Measurements from ENCODE around the gene HOXD12. TPM values are rescaled to one million over a fixed set of nuclear protein-coding genes. Genes with fewer than 3 reads are reported as not detected.
A peak's percentile ranks its signal among the peaks of the same experiment; 100 is the strongest.

The HOXD12 gene
- total RNA-seq, 2 experiments from 2014 or later, result not detected

GRCh38 chr2:176131848-176132158 is 32.2 kb downstream of the HOXD12 start:
- Histone ChIP-seq H3K9me3 (ENCODE audit: control insufficient read depth in 1 of 2, insufficient read depth in 1 of 2, low read length in 2 of 2) (peaks cover 0 to 27% of the 10 kb centered on the region in 2 experiments), H3K4me3 (ENCODE audit: low read length) (peak overlapping the region; percentile 36), H3K27ac (ENCODE audit: low read depth in 1 of 2, low read length in 2 of 2) (no peak overlapping the region), H3K36me3 (ENCODE audit: insufficient read depth, low read length) (no peaks in the 10 kb centered on the region), H3K4me1 (ENCODE audit: insufficient read depth, low read length) (peaks cover 44% of the 10 kb centered on the region), H3K27me3 (ENCODE audit: control insufficient read depth in 1 of 2, insufficient read depth in 2 of 2, low read length in 2 of 2) (peaks cover 83 to 92% of the 10 kb centered on the region in 2 experiments)
- ATAC-seq (ENCODE audit: poor library complexity) (no peak), DNase-seq (no peak)
- ChIA-PET POLR2A (no interaction called here), CTCF (interaction anchor here (0.9 kb wide), 1 partner anchor 12 kb away, joined by 5 read pairs; no protein-coding TSS in a partner anchor)
- Mint-ChIP-seq H3K27ac (no peak overlapping the region), H3K9me3 (no peaks in the 10 kb centered on the region), H3K4me1 (ENCODE audit: low read depth) (peaks cover 55% of the 10 kb centered on the region), H3K27me3 (peaks cover 88% of the 10 kb centered on the region), H3K36me3 (ENCODE audit: low read depth) (no peaks in the 10 kb centered on the region), H3K4me3 (peak overlapping the region; percentile 71)
- intact Hi-C loops (cut with DNase I, micrococcal nuclease), result loop anchor here in 1 of 2 experiments (5.0 to 10.0 kb wide), 2 partner anchors 45 to 1283 kb away; no protein-coding TSS in a partner anchor
- TF ChIP-seq, protein P1, sequence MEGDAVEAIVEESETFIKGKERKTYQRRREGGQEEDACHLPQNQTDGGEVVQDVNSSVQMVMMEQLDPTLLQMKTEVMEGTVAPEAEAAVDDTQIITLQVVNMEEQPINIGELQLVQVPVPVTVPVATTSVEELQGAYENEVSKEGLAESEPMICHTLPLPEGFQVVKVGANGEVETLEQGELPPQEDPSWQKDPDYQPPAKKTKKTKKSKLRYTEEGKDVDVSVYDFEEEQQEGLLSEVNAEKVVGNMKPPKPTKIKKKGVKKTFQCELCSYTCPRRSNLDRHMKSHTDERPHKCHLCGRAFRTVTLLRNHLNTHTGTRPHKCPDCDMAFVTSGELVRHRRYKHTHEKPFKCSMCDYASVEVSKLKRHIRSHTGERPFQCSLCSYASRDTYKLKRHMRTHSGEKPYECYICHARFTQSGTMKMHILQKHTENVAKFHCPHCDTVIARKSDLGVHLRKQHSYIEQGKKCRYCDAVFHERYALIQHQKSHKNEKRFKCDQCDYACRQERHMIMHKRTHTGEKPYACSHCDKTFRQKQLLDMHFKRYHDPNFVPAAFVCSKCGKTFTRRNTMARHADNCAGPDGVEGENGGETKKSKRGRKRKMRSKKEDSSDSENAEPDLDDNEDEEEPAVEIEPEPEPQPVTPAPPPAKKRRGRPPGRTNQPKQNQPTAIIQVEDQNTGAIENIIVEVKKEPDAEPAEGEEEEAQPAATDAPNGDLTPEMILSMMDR (IDR thresholded peaks at IDR 0.05), result no peak

DNA sequence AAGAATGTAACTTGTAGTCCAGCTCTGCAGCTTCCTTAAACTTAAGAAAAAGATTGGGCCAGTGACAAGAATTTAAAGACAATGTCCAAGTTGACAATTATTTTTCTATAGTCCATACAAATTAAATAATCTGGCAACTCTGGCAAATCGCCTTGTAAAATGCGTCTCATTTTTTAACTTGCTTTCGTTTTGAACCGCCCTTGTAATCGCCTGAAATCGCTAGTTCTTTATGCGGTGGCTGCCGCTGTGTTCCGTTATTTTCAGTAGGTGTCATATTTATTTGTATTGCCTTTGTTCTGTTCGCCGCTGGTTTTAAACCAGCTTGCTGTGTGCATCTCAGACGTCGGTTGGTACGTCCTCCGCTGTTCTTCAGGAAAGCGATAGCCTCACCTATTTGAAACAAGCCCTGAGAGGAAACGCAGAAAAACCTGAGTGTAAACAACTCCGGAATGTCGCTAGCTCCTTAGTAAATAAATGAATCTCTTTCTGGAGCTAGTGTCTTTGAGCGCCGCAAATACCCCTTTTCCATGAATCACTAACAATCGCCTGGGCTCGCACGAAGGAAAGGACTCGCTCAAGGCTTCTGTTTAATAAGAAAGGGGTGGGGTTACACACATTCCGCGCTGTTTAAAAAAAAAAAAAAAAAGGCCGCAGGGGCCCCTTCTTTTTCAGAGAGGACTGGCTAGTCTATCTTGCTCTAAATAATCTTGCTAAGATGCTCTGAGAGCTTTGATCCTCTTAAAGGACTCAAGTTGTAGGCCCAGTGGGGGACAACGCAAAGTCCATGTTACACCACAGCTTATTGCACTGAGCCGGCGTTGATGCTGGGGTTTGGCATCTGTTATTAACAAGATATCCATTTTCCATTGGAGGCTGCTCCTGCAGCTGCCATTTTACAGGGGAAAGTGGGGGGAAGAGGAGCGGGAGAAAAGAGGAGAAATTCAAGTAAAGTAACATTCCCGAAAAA is 32.9 kb downstream of the HOXD12 start:
- peak overlapping the region; percentile 71 for H3K4me3 Mint-ChIP-seq
- H3K27me3 Mint-ChIP-seq, result peaks cover 88% of the 10 kb centered on the region
- TF ChIP-seq, protein P1 (IDR thresholded peaks at IDR 0.05), result no peak
- H3K4me3 ChIP-seq (ENCODE audit: low read length), result peak overlapping the region; percentile 36
- intact Hi-C loops (cut with DNase I, micrococcal nuclease), result loop anchor here in 1 of 2 experiments (5.0 to 10.0 kb wide), 2 partner anchors 45 to 1282 kb away; no protein-coding TSS in a partner anchor
- peaks cover 0 to 32% of the 10 kb centered on the region in 2 experiments for H3K9me3 ChIP-seq (ENCODE audit: control insufficient read depth in 1 of 2, insufficient read depth in 1 of 2, low read length in 2 of 2)
- ChIA-PET POLR2A (interaction anchor here (0.7 to 1.0 kb wide), 3 partner anchors 10 to 55 kb away, joined by 3 to 6 read pairs (median 3); partner anchors contain the start of gene HOXD9), CTCF (interaction anchor here (0.7 to 1.7 kb wide), 4 partner anchors 12 to 1016 kb away, joined by 3 to 5 read pairs (median 3); no protein-coding TSS in a partner anchor)
- H3K36me3 Mint-ChIP-seq (ENCODE audit: low read depth), result no peaks in the 10 kb centered on the region
- peak in 3 of 14 experiments; percentile 28 to 49 (median 40) for DNase-seq
- H3K36me3 ChIP-seq (ENCODE audit: insufficient read depth, low read length), result no peaks in the 10 kb centered on the region
- peaks cover 49% of the 10 kb centered on the region for H3K4me1 ChIP-seq (ENCODE audit: insufficient read depth, low read length)
- H3K27ac ChIP-seq (ENCODE audit: low read depth in 1 of 2, low read length in 2 of 2), result no peak overlapping the region
- peaks cover 51% of the 10 kb centered on the region for H3K4me1 Mint-ChIP-seq (ENCODE audit: low read depth)
- peak; percentile 12 for ATAC-seq (ENCODE audit: poor library complexity)
- H3K27me3 ChIP-seq (ENCODE audit: control insufficient read depth in 1 of 2, insufficient read depth in 2 of 2, low read length in 2 of 2), result peaks cover 84 to 92% of the 10 kb centered on the region in 2 experiments
- H3K9me3 Mint-ChIP-seq, result no peaks in the 10 kb centered on the region
- H3K27ac Mint-ChIP-seq, result no peak overlapping the region

DNA sequence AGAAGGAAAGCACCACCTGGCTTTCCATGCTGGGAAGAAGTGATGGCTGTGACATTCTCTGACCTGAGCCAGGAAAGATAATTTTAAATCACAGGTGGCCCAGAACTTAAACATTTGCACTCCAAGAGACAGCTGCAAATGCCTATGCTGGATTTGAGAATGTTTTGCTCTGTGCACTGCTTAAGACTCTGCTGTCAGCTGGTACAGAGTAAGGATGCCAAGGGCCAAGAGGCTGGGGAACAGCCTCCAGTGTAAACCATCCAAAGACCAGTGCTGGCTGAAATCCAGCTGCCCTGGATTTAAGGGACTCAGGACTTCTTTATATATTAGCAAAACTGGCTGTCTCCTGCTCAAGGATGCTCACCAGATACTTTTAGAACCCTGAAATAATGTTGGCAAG is 33.8 kb downstream of the HOXD12 start:
- DNase-seq (no peak), ATAC-seq (ENCODE audit: poor library complexity) (no peak)
- peaks cover 8 to 33% of the 10 kb centered on the region in 2 experiments for H3K9me3 ChIP-seq (ENCODE audit: control insufficient read depth in 1 of 2, insufficient read depth in 1 of 2, low read length in 2 of 2)
- Mint-ChIP-seq H3K4me1 (ENCODE audit: low read depth) (peaks cover 51% of the 10 kb centered on the region), H3K27me3 (peaks cover 88% of the 10 kb centered on the region), H3K9me3 (peaks cover 2% of the 10 kb centered on the region), H3K4me3 (no peak overlapping the region), H3K27ac (no peak overlapping the region), H3K36me3 (ENCODE audit: low read depth) (no peaks in the 10 kb centered on the region)
- H3K4me3 ChIP-seq (ENCODE audit: low read length), result no peak overlapping the region
- peaks cover 44% of the 10 kb centered on the region for H3K4me1 ChIP-seq (ENCODE audit: insufficient read depth, low read length)
- TF ChIP-seq, protein P1 (IDR thresholded peaks at IDR 0.05), result no peak
- no peaks in the 10 kb centered on the region for H3K36me3 ChIP-seq (ENCODE audit: insufficient read depth, low read length)
- intact Hi-C loops (cut with DNase I, micrococcal nuclease), result loop anchor here in 1 of 2 experiments (5.0 to 10.0 kb wide), 2 partner anchors 46 to 1281 kb away; no protein-coding TSS in a partner anchor
- H3K27ac ChIP-seq (ENCODE audit: low read depth in 1 of 2, low read length in 2 of 2), result no peak overlapping the region
- ChIA-PET POLR2A (interaction anchor here (1.0 to 1.3 kb wide), 2 partner anchors 11 to 16 kb away, joined by 3 read pairs; partner anchors contain the start of gene HOXD9), CTCF (interaction anchor here (0.7 to 1.7 kb wide), 3 partner anchors 475 to 1015 kb away, joined by 3 read pairs; no protein-coding TSS in a partner anchor)
- peaks cover 82 to 92% of the 10 kb centered on the region in 2 experiments for H3K27me3 ChIP-seq (ENCODE audit: control insufficient read depth in 1 of 2, insufficient read depth in 2 of 2, low read length in 2 of 2)

All from CD4-positive, alpha-beta T cell (primary cell).